ENCODE results near the gene PDE4B.
"Not testable (repeated sequence)": the region's sequence is repeated elsewhere in the genome, so short reads cannot be mapped to it uniquely, and the experiment has no call there.

Gene PDE4B

GRCh38 chr1:65964123-65964522, 171.4 kb downstream of the PDE4B start:
- Histone ChIP-seq H3K27me3 (replicated peaks) (no peaks in the 10 kb centered on the region), H3K4me3 (ENCODE audit: low read depth, low read length) (no peak overlapping the region), H3K27ac (no peak overlapping the region), H3K36me3 (replicated peaks) (no peaks in the 10 kb centered on the region)
- no peak for TF ChIP-seq CTCF (IDR thresholded peaks at IDR 0.05; ENCODE audit: low read depth, low read length, missing control alignments)
- in situ Hi-C loops (cut with HindIII; ENCODE audit: low pct_ligation_motif_present, low sequenced_read_pairs): loop anchor here (25.0 kb wide), 1 partner anchor 273 kb away; no protein-coding TSS in a partner anchor
- no peak for DNase-seq

- no peak for TF ChIP-seq CTCF (IDR thresholded peaks at IDR 0.05; ENCODE audit: low read depth, low read length, missing control alignments)
- no peaks in the 10 kb centered on the region for H3K36me3 ChIP-seq (replicated peaks)
- DNase-seq: no peak
- in situ Hi-C loops (cut with HindIII; ENCODE audit: low pct_ligation_motif_present, low sequenced_read_pairs): loop anchor here (25.0 kb wide), 1 partner anchor 272 kb away; no protein-coding TSS in a partner anchor
- H3K27me3 ChIP-seq (replicated peaks): no peaks in the 10 kb centered on the region
- H3K27ac ChIP-seq: no peak overlapping the region
- H3K4me3 ChIP-seq (ENCODE audit: low read depth, low read length): no peak overlapping the region
Measured at GRCh38 chr1:65965112-65965996, 172.7 kb downstream of the PDE4B start.

GRCh38 chr1:65967492-65967891, 174.8 kb downstream of the PDE4B start:
- DNase-seq; H3K27ac ChIP-seq; H3K4me3 ChIP-seq (ENCODE audit: low read depth, low read length); H3K27me3 ChIP-seq (replicated peaks); H3K36me3 ChIP-seq (replicated peaks): not testable (repeated sequence)
- in situ Hi-C loops (cut with HindIII; ENCODE audit: low pct_ligation_motif_present, low sequenced_read_pairs): loop anchor here (25.0 kb wide), 1 partner anchor 270 kb away; no protein-coding TSS in a partner anchor

- Histone ChIP-seq H3K27me3 (replicated peaks) (no peaks in the 10 kb centered on the region), H3K36me3 (replicated peaks) (no peaks in the 10 kb centered on the region), H3K4me3 (ENCODE audit: low read depth, low read length) (no peak overlapping the region), H3K27ac (no peak overlapping the region)
- DNase-seq: no peak
- no peak for TF ChIP-seq CTCF (IDR thresholded peaks at IDR 0.05; ENCODE audit: low read depth, low read length, missing control alignments)
- in situ Hi-C loops (cut with HindIII; ENCODE audit: low pct_ligation_motif_present, low sequenced_read_pairs): loop anchor here (25.0 kb wide), 1 partner anchor 266 kb away; no protein-coding TSS in a partner anchor
Measured at GRCh38 chr1:65971547-65971946, 178.9 kb downstream of the PDE4B start.

GRCh38 chr1:65975708-65976107, 183.0 kb downstream of the PDE4B start:
- no peak for DNase-seq
- no peak overlapping the region for H3K4me3 ChIP-seq (ENCODE audit: low read depth, low read length)
- H3K36me3 ChIP-seq (replicated peaks): no peaks in the 10 kb centered on the region
- H3K27ac ChIP-seq: no peak overlapping the region
- in situ Hi-C loops (cut with HindIII; ENCODE audit: low pct_ligation_motif_present, low sequenced_read_pairs): no loop called here
- no peaks in the 10 kb centered on the region for H3K27me3 ChIP-seq (replicated peaks)
- no peak for TF ChIP-seq CTCF (IDR thresholded peaks at IDR 0.05; ENCODE audit: low read depth, low read length, missing control alignments)

- Histone ChIP-seq H3K27ac (peak overlapping the region; percentile 59), H3K36me3 (replicated peaks) (no peaks in the 10 kb centered on the region), H3K4me3 (ENCODE audit: low read depth, low read length) (no peak overlapping the region), H3K27me3 (replicated peaks) (no peaks in the 10 kb centered on the region)
- peak; percentile 64 for DNase-seq
- in situ Hi-C loops (cut with HindIII; ENCODE audit: low pct_ligation_motif_present, low sequenced_read_pairs): no loop called here
- no peak for TF ChIP-seq CTCF (IDR thresholded peaks at IDR 0.05; ENCODE audit: low read depth, low read length, missing control alignments)
Measured at GRCh38 chr1:65979136-65980044, 186.7 kb downstream of the PDE4B start.
